Heart left ventricle (tissue), 16 donors: ENCODE data around the gene CYB561D1. TPM values are rescaled to one million over a fixed set of nuclear protein-coding genes. Genes with fewer than 3 reads are reported as not detected.

Source experiments
- ATAC-seq, 4 donors: fragments of 200-7000 bp; cut with Tn5 transposase; one replicate each; pipeline ENCODE4 v1.9.1; 2020 to 2022; ENCODE audit warnings: moderate library complexity in 4 of 4, mild to moderate bottlenecking in 3 of 4, moderate number of reproducible peaks in 1 of 4
- DNase-seq, 5 donors: peaks; one replicate each; pipeline ENCODE4 v3.0.0-alpha.2; 2020
- H3K27ac ChIP-seq, 12 donors: fragments of 200-600 bp; sonication (generic) in 4 of 12; one replicate each; pipeline versions ENCODE4 v1.5.0 to v1.8.0; 2016 to 2022; ENCODE audit warnings: mild to moderate bottlenecking in 2 of 12
- H3K27me3 ChIP-seq, 9 donors: fragments of 200-600 bp; sonication (generic) in 2 of 9; one replicate each; pipeline versions ENCODE4 v1.5.1 to v1.8.0; 2016 to 2022; ENCODE audit warnings: mild to moderate bottlenecking in 3 of 9
- H3K36me3 ChIP-seq, 9 donors: fragments of 200-600 bp; sonication (generic) in 2 of 9; one replicate each; pipeline versions ENCODE4 v1.5.0 to v1.8.0; 2018 to 2022; ENCODE audit warnings: mild to moderate bottlenecking in 2 of 9
- H3K4me1 ChIP-seq, 12 donors: fragments of 200-600 bp; sonication (generic) in 4 of 12; one replicate each; pipeline versions ENCODE4 v1.5.0 to v1.8.0; 2016 to 2022; ENCODE audit warnings: mild to moderate bottlenecking in 3 of 12
- H3K4me3 ChIP-seq, 12 donors: fragments of 200-600 bp; sonication (generic) in 4 of 12; one replicate each; pipeline versions ENCODE4 v1.5.0 to v1.8.0; 2017 to 2022; ENCODE audit warnings: mild to moderate bottlenecking in 9 of 12, moderate library complexity in 4 of 12
- H3K9me3 ChIP-seq, 12 donors: fragments of 200-600 bp; sonication (generic) in 4 of 12; one replicate each; pipeline versions ENCODE4 v1.5.0 to v1.8.0; 2016 to 2022; ENCODE audit warnings: mild to moderate bottlenecking in 1 of 12
- CTCF ChIP-seq, 12 donors: fragments of 200-600 bp; sonication (generic) in 4 of 12; IDR thresholded peaks; one replicate each; pipeline versions ENCODE4 v1.5.0 to v1.8.0; 2018 to 2022; ENCODE audit warnings: antibody characterized with exemption in 12 of 12, mild to moderate bottlenecking in 5 of 12
- POLR2A ChIP-seq, 2 donors: fragments of 450-650 bp; IDR thresholded peaks; one replicate each; pipeline ENCODE4 v1.6.1; 2017; ENCODE audit warnings: antibody characterized with exemption in 2 of 2, mild to moderate bottlenecking in 2 of 2, moderate library complexity in 2 of 2
- WGBS, 4 donors: extraction: QIAGEN DNeasy Blood & Tissue Kit in 2 of 4; methylation state at CpG; one replicate each; pipeline versions ENCODE4 v1.1.5 to v1.1.7; 2013 to 2018; 5-methylcytosine and 5-hydroxymethylcytosine counted together
- intact Hi-C, 10 donors: fragments of 100-400 bp; cut with DNase I; formaldehyde crosslinking; loops; one replicate each; pipeline versions ENCODE4 v1.11.1 to v1.14.2; 2022
- polyA plus RNA-seq, 2 donors: library from polyadenylated mRNA; stranded (reverse); fragments of 200-250 nt; gene quantifications; one replicate each; pipeline ENCODE4 v1.2.3, GENCODE V29; 2013
- total RNA-seq, 9 donors: library from RNA; depleted of rRNA in 2 of 9; stranded (reverse); fragments of >200 nt in 2 of 9; fragmentation: NEBNext Ultra II Directional in 3 of 9; extraction: Animal tissue kit (Norgen Biotek cat#: 25700) in 3 of 9; gene quantifications; one replicate each; pipeline versions ENCODE4 v1.1.0 to v1.2.4, GENCODE V29; 2016 to 2023
- donor health status: ischemic (EF 13 %, LVEDD 7.1; RV severe dilation, severe dysfunction).
- donor health status: healthy with polysubstance abuse.
- donor health status: DM: no; HTN: yes; CAD: no.
- donor health status: DM: no; HTN: no; CAD: no.
- donor health status: ischemic (EF 25% LVEDD 6.9; RV normal size, moderate dysfunction).
- donor health status: ischemic (EF 25% LVEDD 5.7; RV mildly dilated, moderate dysfunction).
- donor health status: healthy.
- donor health status: DM: yes; HTN: yes; CAD: no.
- donor health status: ischemic (EF 35%, LVEDD 5.7; RV mildly dilated, moderate dysfunction).
- donor health status: nonischemic (EF 11% LVEDD 7.7; RV severe dilation, severe dysfunction).
- donor health status: DM: yes; HTN: yes; CAD: no.
- donor health status: PGD.
- donor health status: ischemic (EF 29% LVEDD 5.4; RV normal size, mild dysfunction).
- donor health status: nonischemic (EF 23%, LVEDD 6.1; RV moderate dilation, normal function).

Gene CYB561D1
- total and polyA plus RNA-seq, 11 donors: 2.1 to 8.4 (median 5.1) TPM

- Histone ChIP-seq H3K9me3 (no peaks in the 10 kb centered on the region), H3K27ac (no peak overlapping the region), H3K27me3 (no peaks in the 10 kb centered on the region), H3K4me3 (no peak overlapping the region), H3K36me3 (peaks cover 0 to 50% (median 28%) of the 10 kb centered on the region in 9 donors), H3K4me1 (peaks cover 0 to 44% (median 16%) of the 10 kb centered on the region in 12 donors)
- TF ChIP-seq POLR2A (IDR thresholded peaks at IDR 0.05) (no peak), CTCF (IDR thresholded peaks at IDR 0.05) (no peak)
- DNase-seq: no peak
- no peak for ATAC-seq
- 68 to 74% (median 70%) methylated on average over 9 of the region's 9 CpGs for WGBS, 4 donors
- intact Hi-C loops: loop anchor here in 1 of 10 donors (2.0 kb wide), 1 partner anchor 33 kb away; no protein-coding TSS in a partner anchor
These were observed 3.7 kb downstream of the CYB561D1 start for GRCh38 chr1:109497449-109498160.

- Histone ChIP-seq H3K27ac (no peak overlapping the region), H3K9me3 (no peaks in the 10 kb centered on the region)
- no peak for ATAC-seq
These were observed 4.4 kb downstream of the CYB561D1 start for GRCh38 chr1:109498161-109498801.

DNA sequence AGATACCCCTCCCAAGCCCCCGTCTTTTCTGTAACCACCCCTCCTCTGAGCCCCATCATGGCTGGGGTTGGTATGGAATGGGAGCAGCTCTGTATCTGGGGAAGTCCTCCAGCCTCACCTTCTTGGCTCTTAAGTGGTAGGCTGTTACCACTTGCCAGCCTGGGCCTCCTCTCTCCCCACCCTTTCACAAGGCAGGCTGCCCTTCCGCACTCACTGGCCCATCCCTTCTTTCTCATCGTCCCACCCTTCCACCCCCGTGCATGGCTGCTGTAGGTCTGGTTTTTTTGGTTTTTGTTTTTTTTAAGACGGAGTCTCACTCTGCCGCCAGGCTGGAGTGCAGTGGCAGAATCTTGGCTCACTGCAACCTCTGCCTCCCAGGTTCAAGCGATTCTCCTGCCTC lies 5.2 kb downstream of the CYB561D1 start:
- H3K27ac ChIP-seq: peak overlapping the region in 1 of 12 donors; percentile 44
- no peak for DNase-seq
- 86 to 93% (median 91%) methylated on average over 7 of the region's 7 CpGs for WGBS, 4 donors
- peaks cover 0 to 50% (median 28%) of the 10 kb centered on the region in 9 donors for H3K36me3 ChIP-seq
- no peak overlapping the region for H3K4me3 ChIP-seq
- ATAC-seq: no peak
- intact Hi-C loops: loop anchor here in 1 of 10 donors (2.0 kb wide), 1 partner anchor 32 kb away; no protein-coding TSS in a partner anchor
- H3K4me1 ChIP-seq: peaks cover 0 to 39% (median 11%) of the 10 kb centered on the region in 12 donors
- H3K27me3 ChIP-seq: no peaks in the 10 kb centered on the region
- no peaks in the 10 kb centered on the region for H3K9me3 ChIP-seq
- TF ChIP-seq CTCF (IDR thresholded peaks at IDR 0.05) (no peak), POLR2A (IDR thresholded peaks at IDR 0.05) (no peak)

More at GRCh38 chr1:109498161-109498801, 4.4 kb downstream of the CYB561D1 start:
- peaks cover 0 to 43% (median 15%) of the 10 kb centered on the region in 12 donors for H3K4me1 ChIP-seq
- WGBS, 4 donors: 77 to 86% (median 81%) methylated on average over 11 to 12 of the region's 12 CpGs
- no peaks in the 10 kb centered on the region for H3K27me3 ChIP-seq
- DNase-seq: no peak
- H3K36me3 ChIP-seq: peaks cover 0 to 50% (median 28%) of the 10 kb centered on the region in 9 donors
- TF ChIP-seq CTCF (IDR thresholded peaks at IDR 0.05): peak; percentile 25 to 64 (median 48)
- no peak for TF ChIP-seq POLR2A (IDR thresholded peaks at IDR 0.05)
- H3K4me3 ChIP-seq: no peak overlapping the region
- intact Hi-C loops: loop anchor here in 1 of 10 donors (2.0 kb wide), 1 partner anchor 33 kb away; no protein-coding TSS in a partner anchor
